HepG2 (cell line): ENCODE measurements around the gene MINDY1. TPM values are rescaled to one million over a fixed set of nuclear protein-coding genes. Genes with fewer than 3 reads are reported as not detected.
A peak's percentile ranks its signal among the peaks of the same experiment; 100 is the strongest.

Source experiments
- ARID2 ChIP-seq: sonication (generic); formaldehyde crosslinking; IDR thresholded peaks from 2 replicates; pipeline ENCODE4 v1.8.1; 2022; ENCODE audit warnings: mild to moderate bottlenecking, missing genetic modification reagents, borderline replicate concordance
- ATM ChIP-seq: fragments of 450-650 bp; IDR thresholded peaks from 2 replicates; pipeline ENCODE4 v1.7.1; 2017; ENCODE audit warnings: mild to moderate bottlenecking, borderline replicate concordance
- BORCS8-MEF2B ChIP-seq: sonication (generic); formaldehyde crosslinking; IDR thresholded peaks from 2 replicates; pipeline ENCODE4 v1.8.0; 2022; ENCODE audit warnings: mild to moderate bottlenecking, missing genetic modification reagents
- CEBPB ChIP-seq: IDR thresholded peaks from 2 replicates; pipeline ENCODE4 v1.6.1; 2011; ENCODE audit warnings: low read depth, low read length, improper control_type of control experiment, borderline replicate concordance
- FOXC1 ChIP-seq: sonication (generic); formaldehyde crosslinking; IDR thresholded peaks from 2 replicates; pipeline ENCODE4 v1.8.0; 2022; ENCODE audit warnings: mild to moderate bottlenecking, missing genetic modification reagents, borderline replicate concordance
- IKZF1 ChIP-seq: fragments of 450-650 bp; IDR thresholded peaks from 2 replicates; pipeline ENCODE4 v1.7.1; 2016
- JUND ChIP-seq: sonication (generic); formaldehyde crosslinking; IDR thresholded peaks from 2 replicates; pipeline ENCODE4 v1.8.0; 2022; ENCODE audit warnings: mild to moderate bottlenecking, missing genetic modification reagents
- KDM5A ChIP-seq: fragments of 200-600 bp; sonication (generic); IDR thresholded peaks from 2 replicates; pipeline ENCODE4 v1.7.0; 2018; ENCODE audit warnings: antibody characterized with exemption, mild to moderate bottlenecking, low read length, borderline replicate concordance
- MTA3 ChIP-seq: sonication (generic); formaldehyde crosslinking; IDR thresholded peaks from 2 replicates; pipeline ENCODE4 v1.4.0; 2020; ENCODE audit warnings: missing genetic modification reagents
- MYC ChIP-seq: sonication (generic); formaldehyde crosslinking; IDR thresholded peaks from 2 replicates; pipeline ENCODE4 v1.9.0; 2021; ENCODE audit warnings: missing genetic modification reagents, borderline replicate concordance
- NFKBIZ ChIP-seq: IDR thresholded peaks from 2 replicates; pipeline ENCODE4 v1.6.1; 2018; ENCODE audit warnings: missing genetic modification reagents, missing compliant biosample characterization
- PLRG1 ChIP-seq: fragments of 450-650 bp; conservative IDR thresholded peaks from 2 replicates; pipeline ENCODE4 v1.6.1; 2016
- RNF2 ChIP-seq: fragments of 450-650 bp; conservative IDR thresholded peaks from 2 replicates; pipeline ENCODE4 v1.6.1; 2016; ENCODE audit warnings: low read depth
- RORA ChIP-seq: sonication (generic); formaldehyde crosslinking; IDR thresholded peaks from 2 replicates; pipeline ENCODE4 v1.5.0; 2020; ENCODE audit warnings: mild to moderate bottlenecking, missing genetic modification reagents, moderate library complexity
- SMYD3 ChIP-seq: sonication (generic); formaldehyde crosslinking; IDR thresholded peaks from 2 replicates; pipeline ENCODE4 v1.8.1; 2023; ENCODE audit warnings: mild to moderate bottlenecking, missing genetic modification reagents
- TGIF2 ChIP-seq: IDR thresholded peaks from 2 replicates; pipeline ENCODE4 v1.6.1; 2016; ENCODE audit warnings: control low read depth, missing compliant biosample characterization
- THAP11 ChIP-seq: IDR thresholded peaks from 2 replicates; pipeline ENCODE4 v1.6.1; 2016; ENCODE audit warnings: missing biosample characterization, missing genetic modification reagents
- TMF1 ChIP-seq: sonication (generic); formaldehyde crosslinking; IDR thresholded peaks from 2 replicates; pipeline ENCODE4 v1.8.1; 2022; ENCODE audit warnings: low read depth, missing genetic modification reagents
- ZC3H4 ChIP-seq: sonication (generic); formaldehyde crosslinking; IDR thresholded peaks from 2 replicates; pipeline ENCODE4 v1.4.0; 2020; ENCODE audit warnings: missing genetic modification reagents, borderline replicate concordance
- ZIK1 ChIP-seq: sonication (generic); formaldehyde crosslinking; IDR thresholded peaks from 2 replicates; pipeline ENCODE4 v1.5.0; 2020; ENCODE audit warnings: mild to moderate bottlenecking, low read depth, missing genetic modification reagents, borderline replicate concordance
- ZNF256 ChIP-seq: sonication (generic); formaldehyde crosslinking; conservative IDR thresholded peaks from 2 replicates; pipeline ENCODE4 v1.4.0; 2020; ENCODE audit warnings: missing genetic modification reagents
- ZNF34 ChIP-seq: sonication (generic); formaldehyde crosslinking; IDR thresholded peaks from 2 replicates; pipeline ENCODE4 v1.4.0; 2020; ENCODE audit warnings: mild to moderate bottlenecking, missing genetic modification reagents, borderline replicate concordance
- ZNF354B ChIP-seq: sonication (generic); formaldehyde crosslinking; IDR thresholded peaks from 2 replicates; pipeline ENCODE4 v1.8.0; 2022; ENCODE audit warnings: mild to moderate bottlenecking, missing genetic modification reagents
- ZNF382 ChIP-seq: sonication (generic); formaldehyde crosslinking; IDR thresholded peaks from 2 replicates; pipeline ENCODE4 v1.5.0; 2020; ENCODE audit warnings: missing genetic modification reagents, mild to moderate bottlenecking, borderline replicate concordance
- ZNF510 ChIP-seq: sonication (generic); formaldehyde crosslinking; IDR thresholded peaks from 2 replicates; pipeline ENCODE4 v1.4.0; 2020; ENCODE audit warnings: low read depth, mild to moderate bottlenecking, missing genetic modification reagents
- ZNF709 ChIP-seq: sonication (generic); formaldehyde crosslinking; IDR thresholded peaks from 2 replicates; pipeline ENCODE4 v1.5.0; 2020; ENCODE audit warnings: mild to moderate bottlenecking, missing genetic modification reagents
- ZNF83 ChIP-seq: sonication (generic); formaldehyde crosslinking; IDR thresholded peaks from 2 replicates; pipeline ENCODE4 v1.4.0; 2020; ENCODE audit warnings: missing genetic modification reagents, mild to moderate bottlenecking, borderline replicate concordance
- polyA plus RNA-seq, 8 experiments: library from polyadenylated mRNA; depleted of rRNA in 3 of 8; stranded (reverse) in 7 of 8; unstranded in 1 of 8; fragments of >200 nt; fragmentation: Illumina TruSeq in 4 of 8; extraction: Trizol in 4 of 8; gene quantifications; 2 replicates each; pipeline versions ENCODE4 v1.2.1 to v1.2.3, GENCODE V29; 2011 to 2016; ENCODE audit warnings: low read depth in 4 of 8, missing spikeins in 1 of 8, mixed read lengths in 1 of 8; ENCODE audit not compliant: insufficient read depth in 1 of 8
- total RNA-seq, 5 experiments: library from RNA; depleted of rRNA; stranded (reverse); fragments of >200 nt; fragmentation: Illumina TruSeq; extraction: Trizol; gene quantifications; 2 replicates each; pipeline ENCODE4 v1.2.3, GENCODE V29; 2016; ENCODE audit warnings: low read depth in 1 of 5
- TF ChIP-seq, protein P1 (sequence below): sonication (generic); formaldehyde crosslinking; IDR thresholded peaks from 2 replicates; pipeline ENCODE4 v1.4.0; 2020; ENCODE audit warnings: missing genetic modification reagents, borderline replicate concordance
- TF ChIP-seq, protein P2 (sequence below): sonication (generic); formaldehyde crosslinking; IDR thresholded peaks from 2 replicates; pipeline ENCODE4 v1.8.0; 2023; ENCODE audit warnings: mild to moderate bottlenecking, missing genetic modification reagents
- TF ChIP-seq, protein P3 (sequence below): sonication (generic); formaldehyde crosslinking; IDR thresholded peaks from 2 replicates; pipeline ENCODE4 v1.4.0; 2020; ENCODE audit warnings: missing genetic modification reagents, borderline replicate concordance

MINDY1 gene
- total and polyA plus RNA-seq, 2 of the 13 experiments (the other 11 are each of a cell fraction or from before 2014, with no cell fraction given): 11.1 to 15.0 TPM

DNA sequence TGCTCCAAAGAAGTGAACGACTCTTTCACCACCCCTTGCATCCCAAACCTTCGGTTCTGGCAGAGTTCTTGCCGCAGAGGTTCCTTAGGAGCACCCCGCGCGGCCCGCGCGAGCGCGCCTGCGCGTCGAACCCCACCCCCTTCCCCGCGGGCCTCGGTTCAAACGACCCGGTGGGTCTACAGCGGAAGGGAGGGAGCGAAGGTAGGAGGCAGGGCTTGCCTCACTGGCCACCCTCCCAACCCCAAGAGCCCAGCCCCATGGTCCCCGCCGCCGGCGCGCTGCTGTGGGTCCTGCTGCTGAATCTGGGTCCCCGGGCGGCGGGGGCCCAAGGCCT, 40.9 kb upstream of the MINDY1 start, which contains the start of gene C1orf56 (continued):
- TF ChIP-seq ZNF256 (CRISPR knock-in tag): no peak
- TF ChIP-seq ZNF354B (CRISPR knock-in tag): no peak
- TF ChIP-seq JUND: no peak
- no peak for TF ChIP-seq NFKBIZ (CRISPR knock-in tag)
- TF ChIP-seq ZC3H4 (CRISPR knock-in tag): no peak
- TF ChIP-seq ZNF709 (CRISPR knock-in tag): no peak
- TF ChIP-seq ZNF34 (CRISPR knock-in tag): no peak
- TF ChIP-seq RNF2: no peak
- no peak for TF ChIP-seq KDM5A
- TF ChIP-seq CEBPB: no peak
- no peak for TF ChIP-seq MYC
- TF ChIP-seq, protein P1, sequence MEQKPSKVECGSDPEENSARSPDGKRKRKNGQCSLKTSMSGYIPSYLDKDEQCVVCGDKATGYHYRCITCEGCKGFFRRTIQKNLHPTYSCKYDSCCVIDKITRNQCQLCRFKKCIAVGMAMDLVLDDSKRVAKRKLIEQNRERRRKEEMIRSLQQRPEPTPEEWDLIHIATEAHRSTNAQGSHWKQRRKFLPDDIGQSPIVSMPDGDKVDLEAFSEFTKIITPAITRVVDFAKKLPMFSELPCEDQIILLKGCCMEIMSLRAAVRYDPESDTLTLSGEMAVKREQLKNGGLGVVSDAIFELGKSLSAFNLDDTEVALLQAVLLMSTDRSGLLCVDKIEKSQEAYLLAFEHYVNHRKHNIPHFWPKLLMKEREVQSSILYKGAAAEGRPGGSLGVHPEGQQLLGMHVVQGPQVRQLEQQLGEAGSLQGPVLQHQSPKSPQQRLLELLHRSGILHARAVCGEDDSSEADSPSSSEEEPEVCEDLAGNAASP (CRISPR knock-in tag): no peak
- TF ChIP-seq THAP11: peak; percentile 43; the same call in 1 of the 2 replicates
- no peak for TF ChIP-seq IKZF1
- no peak for TF ChIP-seq ZIK1 (CRISPR knock-in tag)
- TF ChIP-seq MTA3 (CRISPR knock-in tag): no peak
- no peak for TF ChIP-seq ZNF83
- TF ChIP-seq TMF1: no peak
- TF ChIP-seq ZNF510 (CRISPR knock-in tag): no peak
- TF ChIP-seq TGIF2 (CRISPR knock-in tag): no peak
- no peak for TF ChIP-seq RORA (CRISPR knock-in tag)
- TF ChIP-seq, protein P2, sequence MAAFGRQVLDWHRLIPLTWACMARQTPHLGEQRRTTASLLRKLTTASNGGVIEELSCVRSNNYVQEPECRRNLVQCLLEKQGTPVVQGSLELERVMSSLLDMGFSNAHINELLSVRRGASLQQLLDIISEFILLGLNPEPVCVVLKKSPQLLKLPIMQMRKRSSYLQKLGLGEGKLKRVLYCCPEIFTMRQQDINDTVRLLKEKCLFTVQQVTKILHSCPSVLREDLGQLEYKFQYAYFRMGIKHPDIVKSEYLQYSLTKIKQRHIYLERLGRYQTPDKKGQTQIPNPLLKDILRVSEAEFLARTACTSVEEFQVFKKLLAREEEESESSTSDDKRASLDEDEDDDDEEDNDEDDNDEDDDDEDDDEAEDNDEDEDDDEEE (CRISPR knock-in tag): peak; percentile 68; the same call in 1 of the 2 replicates
- TF ChIP-seq FOXC1 (CRISPR knock-in tag): no peak
- no peak for TF ChIP-seq ZNF382 (CRISPR knock-in tag)
- TF ChIP-seq SMYD3 (CRISPR knock-in tag): no peak
- TF ChIP-seq BORCS8-MEF2B (CRISPR knock-in tag): no peak
- TF ChIP-seq, protein P3, sequence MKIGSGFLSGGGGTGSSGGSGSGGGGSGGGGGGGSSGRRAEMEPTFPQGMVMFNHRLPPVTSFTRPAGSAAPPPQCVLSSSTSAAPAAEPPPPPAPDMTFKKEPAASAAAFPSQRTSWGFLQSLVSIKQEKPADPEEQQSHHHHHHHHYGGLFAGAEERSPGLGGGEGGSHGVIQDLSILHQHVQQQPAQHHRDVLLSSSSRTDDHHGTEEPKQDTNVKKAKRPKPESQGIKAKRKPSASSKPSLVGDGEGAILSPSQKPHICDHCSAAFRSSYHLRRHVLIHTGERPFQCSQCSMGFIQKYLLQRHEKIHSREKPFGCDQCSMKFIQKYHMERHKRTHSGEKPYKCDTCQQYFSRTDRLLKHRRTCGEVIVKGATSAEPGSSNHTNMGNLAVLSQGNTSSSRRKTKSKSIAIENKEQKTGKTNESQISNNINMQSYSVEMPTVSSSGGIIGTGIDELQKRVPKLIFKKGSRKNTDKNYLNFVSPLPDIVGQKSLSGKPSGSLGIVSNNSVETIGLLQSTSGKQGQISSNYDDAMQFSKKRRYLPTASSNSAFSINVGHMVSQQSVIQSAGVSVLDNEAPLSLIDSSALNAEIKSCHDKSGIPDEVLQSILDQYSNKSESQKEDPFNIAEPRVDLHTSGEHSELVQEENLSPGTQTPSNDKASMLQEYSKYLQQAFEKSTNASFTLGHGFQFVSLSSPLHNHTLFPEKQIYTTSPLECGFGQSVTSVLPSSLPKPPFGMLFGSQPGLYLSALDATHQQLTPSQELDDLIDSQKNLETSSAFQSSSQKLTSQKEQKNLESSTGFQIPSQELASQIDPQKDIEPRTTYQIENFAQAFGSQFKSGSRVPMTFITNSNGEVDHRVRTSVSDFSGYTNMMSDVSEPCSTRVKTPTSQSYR: peak; percentile 71; the same call in 1 of the 2 replicates
- TF ChIP-seq ATM: no peak
- no peak for TF ChIP-seq PLRG1
- TF ChIP-seq ARID2 (CRISPR knock-in tag): no peak
